AG10803 (cell line): Measurements from ENCODE around the gene DNAJC8.

ENCODE experiments used
- DNase-seq: peaks from one replicate; pipeline ENCODE4 v3.0.0; 2010; ENCODE audit warnings: low read depth
- H3K4me3 ChIP-seq: 2 replicates; pipeline ENCODE4 v1.5.1; 2011; ENCODE audit warnings: mild to moderate bottlenecking, low read length, control low read depth
- CTCF ChIP-seq: conservative IDR thresholded peaks from 2 replicates; pipeline ENCODE4 v1.5.1; 2011; ENCODE audit warnings: mild to moderate bottlenecking, low read length, control low read depth, inconsistent platforms

Gene DNAJC8

GRCh38 chr1:28243685-28244311 is 11.0 kb upstream of the DNAJC8 start:
- H3K4me3 ChIP-seq: no peak overlapping the region
- TF ChIP-seq CTCF: no peak
- no peak for DNase-seq

- no peak for TF ChIP-seq CTCF
- DNase-seq: no peak
Observed at GRCh38 chr1:28241638-28242241, 8.9 kb upstream of the DNAJC8 start.

GRCh38 chr1:28240024-28240423 is 7.2 kb upstream of the DNAJC8 start:
- H3K4me3 ChIP-seq: no peak overlapping the region
- no peak for TF ChIP-seq CTCF
- DNase-seq: no peak

More at GRCh38 chr1:28241638-28242241, 8.9 kb upstream of the DNAJC8 start:
- no peak overlapping the region for H3K4me3 ChIP-seq

- DNase-seq: no peak
- no peak overlapping the region for H3K4me3 ChIP-seq
- TF ChIP-seq CTCF: no peak
Observed at GRCh38 chr1:28239004-28239403, 6.2 kb upstream of the DNAJC8 start.

GRCh38 chr1:28236656-28237322 is 4.0 kb upstream of the DNAJC8 start:
- no peak for TF ChIP-seq CTCF
- DNase-seq: no peak
- H3K4me3 ChIP-seq: peak overlapping the region; percentile 98

- no peak; the same call in 1 of the 2 replicates for TF ChIP-seq CTCF
- peak within 1 kb of the TSS; percentile 98 for H3K4me3 ChIP-seq
- DNase-seq: peak; percentile 98
Observed at GRCh38 chr1:28235755-28236655, 3.2 kb upstream of the DNAJC8 start, which contains the start of gene ATP5IF1. Gene ATP5IF1 (plus strand): TSS chr1:28236124. CDS start chr1:28236184, 60 bp downstream.
